Dermis microvascular lymphatic vessel endothelial cell (primary cell): ENCODE results near the gene MEG3. TPM values are rescaled to one million over a fixed set of nuclear protein-coding genes. Genes with fewer than 3 reads are reported as not detected.

Source experiments
- DNase-seq, 2 donors: peaks; one replicate each; pipeline versions ENCODE4 v3.0.0 to v3.0.0-alpha.2; 2010; ENCODE audit warnings: low read depth in 2 of 2
- total RNA-seq: library from RNA; depleted of rRNA; stranded (reverse); fragments of >200 nt; gene quantifications from 2 replicates; pipeline ENCODE4 v1.2.1, GENCODE V29; 2014

Gene MEG3
- total RNA-seq, 1 donor from 2014 or later: 1.2 TPM

DNA sequence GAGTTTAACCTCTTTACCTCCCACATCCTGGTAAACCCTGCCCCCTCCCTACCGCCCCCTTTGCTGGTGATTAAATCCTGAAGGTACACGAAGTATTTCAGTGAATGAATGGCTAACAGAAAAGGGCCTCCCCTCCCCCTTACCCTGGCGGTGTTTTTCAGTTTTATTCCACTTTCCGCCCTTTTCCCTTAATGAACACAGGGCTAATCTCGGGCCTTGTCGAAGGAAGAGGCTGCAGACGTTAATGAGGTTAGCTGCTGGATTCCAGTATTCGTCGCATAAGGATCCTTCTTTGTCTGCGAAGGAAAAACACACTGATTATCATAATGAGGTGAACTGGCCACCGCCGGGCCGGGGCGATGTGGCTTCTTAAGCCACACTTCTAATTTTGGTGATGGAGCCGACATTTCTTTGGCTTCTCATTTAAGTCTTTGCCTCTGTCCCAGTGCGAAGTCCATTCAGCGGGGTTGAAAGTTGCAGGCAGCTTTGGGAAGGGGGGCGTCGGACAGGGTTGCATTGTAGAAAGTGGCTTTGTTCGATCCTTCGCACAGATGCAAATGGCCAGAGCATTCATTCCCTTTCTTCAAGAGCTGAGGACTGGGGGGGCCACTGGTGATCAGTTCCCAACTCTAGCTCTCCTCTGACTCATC, 6.5 kb downstream of the MEG3 start:
- no peak for DNase-seq

DNA sequence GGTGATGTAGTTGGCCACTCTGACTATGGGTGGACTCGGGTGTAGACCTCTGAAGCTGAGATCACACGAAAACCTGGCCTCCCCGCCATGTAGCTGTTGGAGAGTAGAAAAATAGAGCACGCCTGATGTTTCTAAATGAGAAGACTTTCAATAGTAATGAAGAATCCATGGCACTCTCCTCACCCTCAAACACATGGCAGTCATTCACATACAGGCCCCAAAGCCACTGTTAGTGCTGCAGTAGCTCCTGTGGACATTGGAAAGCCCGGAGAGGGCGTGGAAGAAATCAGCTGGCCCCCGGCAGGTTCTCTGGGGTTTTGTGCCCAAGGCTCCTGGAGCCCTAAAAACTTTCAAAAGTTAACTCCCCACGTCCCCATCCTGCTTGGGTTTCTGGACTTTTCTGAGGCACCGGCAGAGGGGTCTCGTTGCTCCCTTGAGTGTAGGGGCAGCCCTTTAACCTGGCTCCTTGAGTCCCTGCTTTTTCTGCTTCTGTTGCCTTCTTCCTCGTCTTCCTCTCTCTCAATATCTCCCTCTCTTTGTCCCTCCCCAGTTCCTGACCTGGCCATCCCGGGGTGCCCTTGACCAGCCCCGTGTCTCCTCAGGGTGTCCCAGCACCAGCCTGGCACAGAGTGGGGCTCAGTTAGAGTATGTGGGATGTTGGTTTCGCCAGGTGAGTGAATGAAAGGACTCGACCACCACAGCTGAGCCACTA, 8.3 kb downstream of the MEG3 start:
- DNase-seq: no peak

DNA sequence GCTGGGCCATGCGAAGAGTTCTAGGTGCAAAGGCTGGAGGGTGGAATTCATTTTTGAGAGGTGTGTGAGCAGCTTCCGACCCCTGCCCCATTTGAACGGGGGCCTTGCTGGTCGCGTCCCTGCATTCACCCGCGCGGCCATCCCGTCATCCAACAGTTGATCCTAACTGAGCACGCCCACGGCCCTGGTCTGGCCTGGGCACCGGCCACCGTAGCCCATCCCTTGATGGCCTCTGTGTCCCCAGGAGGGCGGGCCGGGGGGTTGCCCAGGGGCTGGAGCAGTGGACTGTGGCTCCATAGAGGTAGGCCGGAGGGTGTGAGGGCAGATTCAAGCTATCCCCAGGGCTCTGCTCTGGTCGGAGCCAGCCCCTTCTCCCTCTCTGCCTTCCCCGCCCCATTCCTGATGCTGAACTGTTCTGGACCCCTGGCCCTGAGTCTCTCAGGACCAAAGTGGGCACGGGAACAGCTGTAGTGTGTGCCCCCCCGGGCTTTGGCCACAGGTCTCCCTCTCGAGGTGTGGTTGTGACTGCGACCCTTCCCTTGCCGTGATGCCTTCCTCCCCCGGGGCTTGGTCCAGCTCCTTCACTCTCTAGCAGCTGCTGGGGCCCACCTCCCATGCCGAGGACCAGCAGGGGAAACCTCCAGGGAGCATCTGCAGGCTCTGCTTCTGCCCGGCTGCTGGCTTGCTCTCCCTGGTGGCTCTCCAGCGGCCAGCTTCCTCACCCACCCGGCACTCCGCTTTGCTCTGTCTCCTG, 9.1 kb downstream of the MEG3 start:
- DNase-seq: no peak

DNA sequence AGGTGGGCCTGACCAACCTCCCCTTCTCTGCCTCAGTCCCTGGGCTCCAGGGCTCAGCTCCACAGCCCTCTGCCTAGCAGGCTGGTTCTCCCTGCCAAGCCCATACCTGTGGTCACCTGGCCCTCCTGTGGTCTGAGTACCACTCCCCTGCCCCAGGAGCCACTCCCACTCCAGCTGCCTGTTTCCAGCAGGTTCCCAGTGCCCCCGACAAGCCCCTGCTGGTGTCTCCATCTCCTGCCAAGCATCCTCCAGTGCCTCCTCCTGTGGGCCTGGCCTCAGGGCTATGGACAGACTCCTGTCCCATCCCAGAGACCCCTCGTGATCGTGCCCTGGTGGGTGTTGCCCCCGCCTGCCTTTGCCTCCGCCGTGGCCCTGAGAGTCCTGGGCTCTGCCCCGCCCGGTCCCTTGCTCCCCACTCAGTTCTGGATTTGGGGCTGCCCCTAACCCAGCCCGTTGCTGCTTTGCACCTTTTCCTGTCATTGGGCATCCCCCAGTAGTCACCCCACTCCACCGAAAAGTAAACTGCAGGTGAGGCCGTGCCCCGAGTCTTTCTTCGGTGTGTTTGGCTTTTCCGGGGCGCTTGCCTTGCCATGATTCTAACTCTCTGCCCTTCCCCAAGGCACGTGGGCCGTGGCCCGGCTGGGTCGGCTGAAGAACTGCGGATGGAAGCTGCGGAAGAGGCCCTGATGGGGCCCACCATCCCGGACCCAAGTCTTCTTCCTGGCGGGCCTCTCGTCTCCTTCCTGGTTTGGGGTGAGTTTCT, 9.8 kb downstream of the MEG3 start:
- DNase-seq: no peak

DNA sequence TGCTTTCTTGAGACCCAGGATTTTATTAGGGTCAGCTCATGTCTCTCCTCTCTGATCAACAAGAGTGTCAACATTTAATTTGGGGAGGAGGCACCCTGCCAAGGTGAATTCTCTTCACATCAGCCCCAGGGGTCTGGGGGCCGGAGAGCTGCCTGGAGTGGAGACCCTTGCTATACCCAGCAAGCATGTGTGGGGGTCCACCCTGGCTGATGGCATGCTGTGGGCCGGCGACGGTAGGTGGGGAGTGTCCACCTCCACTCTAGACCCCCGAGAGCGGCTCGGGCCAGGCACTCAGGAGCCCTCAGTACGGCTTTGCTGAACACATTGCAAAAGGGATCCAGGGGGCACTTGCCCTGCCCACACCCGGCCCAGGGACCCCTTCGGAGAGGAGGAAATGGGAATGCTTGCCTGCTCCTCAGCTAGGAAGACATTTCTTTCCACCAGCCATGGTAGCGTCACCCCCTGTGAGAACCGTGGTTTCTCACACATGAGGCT, 10.4 kb downstream of the MEG3 start:
- no peak for DNase-seq

DNA sequence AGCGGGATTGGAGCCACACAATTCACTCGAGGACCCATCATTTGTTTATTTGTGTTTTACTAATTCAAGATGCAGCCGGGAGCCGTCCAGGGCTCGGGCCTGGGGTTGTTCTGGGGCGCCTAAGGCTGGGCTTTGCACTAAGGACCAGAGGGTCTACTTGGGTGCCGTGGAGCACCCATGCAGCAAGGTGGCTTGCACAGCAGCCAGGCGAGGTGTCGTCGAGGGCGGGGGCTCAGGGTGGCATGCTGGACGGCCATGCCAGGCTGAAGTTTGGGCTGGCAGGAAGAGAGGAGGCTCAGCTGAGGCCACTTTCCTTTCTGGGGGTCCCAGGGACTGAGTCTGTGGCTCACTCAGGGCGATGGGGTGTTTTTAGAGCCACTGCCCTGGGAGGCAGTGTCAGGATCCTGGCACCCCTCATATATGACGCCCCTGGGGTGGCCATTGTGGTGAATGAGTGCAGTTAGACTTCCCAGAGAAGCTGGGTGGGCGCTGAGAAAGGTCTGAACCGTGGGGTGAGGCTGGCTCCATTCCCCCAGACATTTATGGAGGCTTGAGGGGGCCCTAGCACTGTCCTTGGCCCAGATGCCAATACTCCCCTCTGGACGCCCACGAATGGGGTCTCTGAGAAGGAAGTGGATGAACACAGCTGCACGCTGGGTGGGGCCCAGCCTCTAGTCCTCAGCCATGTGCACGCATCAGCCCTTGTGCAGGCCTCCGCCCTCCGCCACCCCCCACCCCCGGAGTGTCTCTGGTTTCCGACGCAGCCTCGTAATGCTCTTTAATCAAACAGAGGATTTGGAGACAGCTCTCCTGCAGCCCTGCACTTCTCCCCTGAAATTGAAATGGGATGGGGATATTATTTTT, 11.3 kb downstream of the MEG3 start:
- no peak for DNase-seq

DNA sequence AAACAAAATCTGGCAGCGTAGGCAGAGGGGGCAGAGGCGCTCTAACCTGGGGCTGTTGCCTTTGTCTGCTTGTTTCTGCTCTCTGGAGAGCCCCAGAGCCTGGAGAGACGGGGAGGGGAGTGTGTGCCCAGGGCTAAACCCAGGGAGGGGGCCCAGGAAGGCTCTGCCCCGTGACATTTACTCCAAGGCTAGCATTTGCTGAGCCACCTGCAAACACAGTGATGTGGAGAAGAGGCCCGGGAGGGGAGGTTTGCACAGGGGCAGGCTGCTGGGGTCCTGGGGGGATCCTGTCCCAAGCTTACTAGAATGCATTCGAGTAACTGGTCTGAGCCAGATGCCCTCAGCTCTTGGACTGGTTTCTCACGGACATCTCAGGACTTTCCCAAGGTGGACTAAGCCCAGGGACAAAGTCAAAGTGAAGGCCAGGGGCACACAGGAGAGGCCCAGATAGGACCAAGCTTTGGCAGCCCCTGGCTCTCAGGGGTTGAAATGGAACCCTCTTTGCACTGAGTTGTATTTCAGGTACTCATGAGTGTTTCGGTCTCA, 12.0 kb downstream of the MEG3 start:
- DNase-seq: no peak

DNA sequence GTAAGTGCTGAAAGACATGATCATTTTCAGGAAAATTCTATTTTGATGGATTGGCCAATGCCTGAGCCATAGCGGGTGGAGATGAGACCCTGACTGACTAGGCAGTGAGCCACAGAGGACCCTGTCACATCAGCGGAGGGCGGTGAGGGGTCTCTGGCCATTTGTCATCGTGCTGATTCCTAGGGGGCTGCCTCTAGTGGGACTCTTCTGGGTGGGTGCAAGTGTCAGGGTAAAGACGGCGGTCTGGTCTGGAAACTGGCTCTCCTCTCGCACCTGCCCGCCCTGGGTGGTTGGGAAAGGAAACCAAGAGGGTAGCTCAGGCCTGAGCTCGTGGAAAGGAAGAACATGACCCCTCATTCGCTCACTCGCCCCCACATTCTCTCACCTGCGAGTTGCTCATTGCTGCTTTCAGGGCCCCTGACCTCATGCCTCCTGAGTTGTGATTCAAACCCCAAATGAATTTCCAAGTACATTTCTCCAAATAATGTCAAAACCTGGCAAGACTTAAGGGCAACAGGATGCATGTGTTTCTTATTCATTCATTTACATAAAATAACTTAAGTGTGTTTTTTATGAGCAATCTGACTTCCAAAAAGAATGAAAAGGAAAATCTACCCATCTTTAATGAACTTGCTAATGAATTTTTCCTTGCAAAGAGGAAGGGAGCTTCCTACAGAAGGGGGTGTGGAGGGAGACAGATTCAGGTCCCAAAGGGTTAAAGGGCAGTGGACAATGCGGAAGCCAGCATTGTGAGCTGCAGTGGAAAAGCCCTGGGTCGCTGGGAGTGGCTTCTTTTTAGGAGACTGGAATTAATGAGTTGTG, 12.8 kb downstream of the MEG3 start:
- DNase-seq: no peak

DNA sequence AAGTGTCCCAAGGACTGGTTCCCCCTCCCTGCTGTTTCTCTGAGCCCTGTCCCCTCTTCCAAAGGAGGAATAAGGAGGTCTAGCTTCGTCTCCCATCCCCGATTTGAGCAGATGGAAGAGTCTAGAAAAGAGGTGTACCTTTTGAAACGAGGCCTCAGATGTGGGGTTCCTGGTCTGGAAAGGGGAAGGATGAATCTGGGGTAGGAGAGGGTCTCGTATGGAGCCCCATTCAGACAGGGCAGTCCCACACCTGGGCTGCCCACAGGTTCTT, 13.3 kb downstream of the MEG3 start:
- DNase-seq: no peak

DNA sequence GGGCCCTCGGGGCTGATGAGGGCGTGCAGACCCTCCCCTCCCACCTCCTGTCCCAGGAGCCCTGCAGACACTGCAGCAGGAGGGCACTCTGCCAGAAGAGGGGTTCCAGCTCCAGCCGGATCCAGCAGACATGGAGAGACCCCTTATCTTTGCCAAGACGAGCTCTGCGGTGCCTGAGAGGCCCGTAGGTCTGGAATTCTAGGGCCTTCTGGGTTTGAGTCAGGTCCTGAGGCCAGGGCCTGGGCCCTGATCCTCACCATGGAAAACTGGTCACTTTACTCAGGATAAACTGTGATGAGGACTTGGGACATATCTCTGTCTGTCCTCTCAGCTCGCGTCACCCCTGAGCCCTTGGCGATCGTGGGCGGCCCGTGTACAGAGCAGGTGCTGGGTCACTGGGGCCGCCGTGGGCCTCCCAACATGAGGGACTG, 13.8 kb downstream of the MEG3 start:
- no peak for DNase-seq

DNA sequence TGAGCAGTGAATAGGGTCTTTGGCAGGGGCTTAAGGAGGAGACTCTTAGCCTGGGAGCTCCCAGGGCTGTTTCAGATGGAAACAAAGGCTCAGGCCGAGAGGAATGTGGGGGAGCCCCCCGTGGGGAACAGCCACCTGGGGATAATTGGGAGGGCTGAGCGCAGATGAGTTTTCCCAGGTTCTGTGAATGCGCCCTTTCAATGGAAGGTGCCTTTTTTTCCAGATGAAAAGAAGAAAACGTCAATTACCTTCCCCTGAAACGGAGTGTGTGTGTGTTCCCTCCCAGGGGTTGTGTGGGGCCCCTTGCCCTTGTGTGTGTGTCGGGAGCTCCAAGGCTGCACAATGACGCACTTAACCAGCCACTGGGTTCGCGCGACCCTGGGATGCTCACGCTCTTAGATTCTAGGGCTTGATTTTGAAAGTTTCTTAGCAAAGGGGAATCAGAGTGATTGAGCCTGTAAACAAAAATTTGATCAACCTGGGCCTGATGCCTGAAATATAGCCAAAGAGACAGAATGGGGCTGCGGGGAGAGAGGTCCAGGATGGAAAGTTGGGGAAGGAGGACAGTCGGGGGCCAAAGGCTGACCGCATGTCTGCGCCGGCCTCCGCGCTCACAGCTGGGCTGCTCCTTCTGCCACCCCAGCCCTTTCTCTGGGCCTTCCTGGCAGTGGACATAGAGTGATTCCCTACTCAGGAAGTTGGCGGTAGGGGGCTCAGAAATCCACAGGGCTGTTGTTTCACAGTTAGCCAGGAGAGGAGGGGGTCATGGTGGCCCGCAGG, 14.6 kb downstream of the MEG3 start:
- no peak for DNase-seq

DNA sequence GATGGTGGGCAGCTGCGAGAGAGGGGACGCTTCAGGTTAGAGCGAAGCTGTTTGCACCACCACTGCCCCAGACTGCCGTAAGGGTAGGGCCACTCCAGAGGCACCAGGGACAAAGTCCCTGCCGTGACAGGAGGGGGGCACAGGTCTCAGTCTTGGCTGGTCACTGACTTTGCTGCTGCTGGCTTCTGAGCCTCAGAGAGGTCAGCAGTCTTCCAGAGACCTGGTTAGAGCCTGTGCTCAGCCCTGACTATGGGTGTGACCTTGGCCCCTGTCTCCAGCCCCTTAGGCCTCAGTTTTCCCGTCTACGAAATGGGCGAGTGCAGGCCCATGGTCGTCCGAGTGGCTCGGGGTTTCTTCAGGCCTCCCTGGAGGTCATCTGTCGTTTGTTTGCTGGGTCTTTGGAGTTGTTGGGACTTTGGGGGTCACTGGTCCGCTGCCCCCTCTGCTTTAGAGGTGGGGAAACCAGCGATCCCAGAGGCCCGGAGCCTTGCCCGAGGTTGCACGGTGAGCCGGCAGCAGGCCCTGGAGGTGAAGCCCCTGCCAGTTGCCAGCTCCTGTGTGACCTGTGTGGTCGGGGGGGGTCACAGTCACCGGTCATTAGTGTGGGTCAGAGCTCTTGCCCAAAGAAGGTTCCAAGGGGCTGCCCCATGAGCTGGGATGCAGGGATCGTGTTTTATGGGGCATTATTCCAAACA, 15.3 kb downstream of the MEG3 start:
- no peak for DNase-seq

DNA sequence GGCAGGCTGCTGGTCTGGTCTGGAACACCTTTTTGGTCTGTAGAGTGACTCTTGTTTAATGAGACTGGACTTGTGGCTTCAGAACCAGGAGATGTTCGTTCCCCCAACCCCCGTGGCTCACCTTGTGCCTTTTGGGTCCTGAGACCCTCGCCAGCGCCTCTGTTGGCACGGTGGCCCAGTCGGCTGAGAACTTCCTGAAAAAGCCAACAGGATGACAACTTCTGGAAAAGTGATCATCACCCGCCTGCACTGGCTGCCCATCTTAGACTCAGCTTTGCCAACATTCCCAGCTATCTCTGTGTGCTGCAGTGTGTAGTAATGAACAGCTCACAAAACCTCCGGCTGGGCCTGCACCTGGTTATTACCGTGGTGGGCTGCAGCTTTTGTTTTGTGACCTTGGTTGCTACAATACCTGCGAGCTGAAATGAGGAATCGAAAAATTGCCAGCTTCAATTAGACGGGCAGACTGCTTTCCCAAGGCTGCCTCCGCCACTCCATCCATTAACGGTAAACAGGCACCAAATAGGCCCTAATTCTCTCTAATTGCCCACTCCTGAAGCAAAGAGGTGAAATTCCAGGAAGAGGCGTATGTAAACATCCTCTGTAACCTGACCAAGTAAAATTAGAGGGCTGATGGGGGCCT, 16.0 kb downstream of the MEG3 start:
- DNase-seq: no peak

DNA sequence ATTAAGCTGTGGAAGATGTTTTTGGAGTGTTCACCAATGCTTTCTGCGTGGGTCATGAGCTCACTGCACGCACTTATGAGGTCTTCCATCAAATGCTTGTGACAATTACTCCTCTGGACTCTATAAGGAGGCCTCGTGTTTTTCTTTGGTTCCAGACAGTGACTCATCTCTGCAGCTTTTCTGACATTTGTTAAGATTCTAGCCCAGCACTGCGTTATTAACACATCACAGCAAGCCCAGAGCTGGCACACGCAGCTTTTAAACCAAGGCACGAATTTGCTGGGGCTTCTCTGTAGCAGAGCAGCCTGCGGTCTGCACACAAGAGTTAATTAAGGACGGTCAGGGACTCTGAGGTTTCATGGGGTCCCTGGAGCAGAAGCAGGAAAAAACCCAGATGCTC, 16.9 kb downstream of the MEG3 start:
- DNase-seq: no peak

DNA sequence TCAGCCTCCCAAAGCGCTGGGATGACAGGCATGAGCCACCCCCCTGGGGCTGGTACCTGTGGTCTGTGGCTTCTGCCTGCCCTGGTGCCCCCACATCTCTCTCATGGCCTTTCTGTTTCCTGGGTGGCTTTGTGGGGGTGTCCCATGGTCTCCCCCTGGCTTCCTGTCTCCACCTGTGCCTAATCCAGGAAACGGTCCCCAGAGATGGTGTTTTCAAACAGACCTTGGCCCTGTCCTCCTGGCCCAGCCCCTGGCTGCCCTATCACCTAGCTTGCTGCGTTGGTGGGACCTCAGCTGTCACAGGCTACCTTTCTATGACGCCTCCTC, 18.1 kb downstream of the MEG3 start:
- DNase-seq: no peak

DNA sequence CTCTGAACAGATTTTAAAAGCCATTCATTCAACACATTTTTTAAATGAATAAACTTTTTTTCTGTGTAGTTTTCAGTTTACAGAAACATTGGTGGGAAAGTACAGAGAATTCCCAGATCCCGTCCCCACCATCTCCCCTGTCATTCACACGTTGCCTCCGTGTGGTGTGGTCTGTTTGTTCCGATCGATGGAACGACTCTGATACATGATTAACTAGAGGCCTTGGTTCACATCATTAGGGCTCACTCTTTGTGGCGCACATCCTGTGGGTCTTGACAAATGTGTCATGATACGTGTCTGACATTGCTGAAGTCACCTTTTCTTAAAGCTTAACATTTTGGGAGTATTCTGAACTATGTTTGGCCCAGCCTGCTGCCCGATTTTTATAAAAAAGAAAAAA, 18.5 kb downstream of the MEG3 start:
- DNase-seq: no peak

DNA sequence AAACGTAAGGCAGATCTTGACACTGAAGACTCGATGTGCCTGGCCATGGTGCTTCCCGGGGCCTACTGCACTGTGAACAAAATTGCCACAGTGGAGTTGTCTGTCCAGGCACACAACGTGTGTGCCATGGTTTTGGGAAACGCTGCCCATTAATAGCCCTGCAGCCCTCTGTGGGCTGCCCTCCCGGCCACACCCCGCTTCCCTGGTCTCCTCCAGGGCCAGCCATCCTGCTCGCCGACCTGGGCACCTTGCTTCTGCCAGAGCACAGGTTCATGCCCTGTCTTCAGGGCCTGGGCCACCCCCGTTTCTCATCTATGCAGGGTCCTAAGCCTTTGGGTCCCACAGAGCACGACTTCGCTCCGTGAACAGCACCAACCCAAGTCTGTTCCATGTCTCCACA, 18.9 kb downstream of the MEG3 start:
- no peak for DNase-seq

DNA sequence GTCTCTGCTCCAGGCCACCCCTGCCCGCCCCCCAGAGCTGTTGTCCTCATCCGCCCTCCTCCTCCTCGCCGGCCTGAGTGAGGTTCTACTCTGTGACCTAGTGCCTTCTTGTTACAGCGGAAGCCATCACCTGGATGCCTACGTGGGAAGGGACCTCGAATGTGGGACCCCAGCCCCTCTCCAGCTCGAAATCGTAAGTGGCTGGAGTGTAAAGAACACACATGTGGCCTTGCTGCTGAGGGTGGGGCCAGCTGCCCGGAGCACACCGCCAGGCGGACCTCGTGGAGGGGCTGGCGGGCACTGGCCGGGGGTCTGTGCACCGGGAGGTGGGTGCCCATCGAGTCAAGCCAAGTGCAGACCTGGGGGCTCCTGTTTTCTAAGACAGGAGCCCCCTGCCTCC, 19.4 kb downstream of the MEG3 start:
- no peak for DNase-seq
